HepG2 (cell line): ENCODE measurements around the gene NRG2. TPM values are rescaled to one million over a fixed set of nuclear protein-coding genes. Genes with fewer than 3 reads are reported as not detected.

ENCODE experiments used
- ATAC-seq: fragments of 200-7000 bp; cut with Tn5 transposase; 3 replicates; pipeline ENCODE4 v1.9.1; 2020; ENCODE audit warnings: mild to moderate bottlenecking, moderate library complexity
- BruUV-seq: library from RNA; stranded (reverse); fragments of 400-500 nt; replicated peaks from 2 replicates; lab custom pipeline; 2021; lab: Mats Ljungman, UMichigan
- CTCF ChIA-PET: fragments of 300-600 bp; formaldehyde crosslinking; extraction: SDS; loops from one replicate; lab custom pipeline; 2021; ENCODE audit warnings: low total read pairs, inconsistent platforms, low intra/inter-chr PET ratio; lab: Yijun Ruan, JAX
- POLR2A ChIA-PET: fragments of 350-600 bp; sonication (Branson Sonifier 250); formaldehyde crosslinking; loops from one replicate; lab custom pipeline; 2020; ENCODE audit warnings: antibody characterized with exemption, inconsistent platforms; lab: Yijun Ruan, JAX
- DNase-seq: peaks from one replicate; pipeline ENCODE4 v3.0.0-alpha.2; 2015; ENCODE audit warnings: low spot score
- FAIRE-seq: peaks from 3 replicates; lab custom pipeline; 2011; peaks lifted over from hg19 to GRCh38; lab: Jason Lieb, UNC
- H2AFZ ChIP-seq: one replicate; pipeline ENCODE4 v1.6.1; 2011; ENCODE audit warnings: low read length, inconsistent platforms
- H3K27ac ChIP-seq: fragments of 300-600 bp; 3 replicates; pipeline ENCODE4 v1.8.0; 2011; ENCODE audit warnings: mixed run types, mild to moderate bottlenecking, mixed read lengths, low read length, inconsistent platforms; ENCODE audit not compliant: insufficient read depth; ENCODE audit errors: extremely low read length
- H3K27me3 ChIP-seq, 2 experiments: fragments of 200-600 bp in 1 of 2; 2 replicates in 1 of 2; 3 replicates in 1 of 2; pipeline versions ENCODE4 v1.6.0 to v1.8.0; 2011; ENCODE audit warnings: low read length in 2 of 2, mild to moderate bottlenecking in 2 of 2, moderate library complexity in 2 of 2, inconsistent platforms in 1 of 2; ENCODE audit not compliant: insufficient read depth in 2 of 2, control insufficient read depth in 1 of 2
- H3K36me3 ChIP-seq, 2 experiments: fragments of 200-600 bp in 1 of 2; replicated peaks in 1 of 2; 2 replicates in 1 of 2; 3 replicates in 1 of 2; pipeline versions ENCODE4 v1.5.1 to v1.8.0; 2011; ENCODE audit warnings: low read length in 2 of 2, inconsistent platforms in 1 of 2; ENCODE audit not compliant: insufficient read depth in 2 of 2, control insufficient read depth in 1 of 2
- H3K4me1 ChIP-seq: 2 replicates; pipeline ENCODE4 v1.5.1; 2012; ENCODE audit warnings: low read length, inconsistent platforms; ENCODE audit not compliant: insufficient read depth
- H3K4me2 ChIP-seq: 2 replicates; pipeline ENCODE4 v1.6.0; 2011; ENCODE audit warnings: low read depth, low read length, inconsistent platforms
- H3K4me3 ChIP-seq, 3 experiments: fragments of 200-600 bp in 1 of 3; sonication (generic), shearing (Covaris generic) in 1 of 3; replicated peaks in 1 of 3; 2 replicates each; pipeline ENCODE4 v1.5.1; 2011 to 2016; ENCODE audit warnings: low read length in 3 of 3, inconsistent platforms in 2 of 3, low read depth in 2 of 3, mild to moderate bottlenecking in 2 of 3, control low read depth in 1 of 3, mixed read lengths in 1 of 3; ENCODE audit not compliant: insufficient read depth in 1 of 3
- H3K79me2 ChIP-seq: one replicate; pipeline ENCODE4 v1.6.1; 2011; ENCODE audit warnings: low read length, inconsistent platforms; ENCODE audit not compliant: insufficient read depth
- H3K9ac ChIP-seq: 2 replicates; pipeline ENCODE4 v1.6.0; 2011; ENCODE audit warnings: mild to moderate bottlenecking, low read depth, low read length, inconsistent platforms; ENCODE audit not compliant: insufficient read depth
- H3K9me3 ChIP-seq: 2 replicates; pipeline ENCODE4 v1.5.1; 2012; ENCODE audit warnings: mild to moderate bottlenecking, low read length
- H4K20me1 ChIP-seq: 2 replicates; pipeline ENCODE4 v1.6.0; 2011; ENCODE audit warnings: inconsistent platforms, mild to moderate bottlenecking, low read length, moderate library complexity; ENCODE audit not compliant: insufficient read depth
- GTF3A ChIP-seq: sonication (generic); formaldehyde crosslinking; conservative IDR thresholded peaks from 2 replicates; pipeline ENCODE4 v1.4.0; 2020; ENCODE audit warnings: mild to moderate bottlenecking, missing genetic modification reagents
- KDM6A ChIP-seq: IDR thresholded peaks from 2 replicates; pipeline ENCODE4 v1.6.1; 2016; ENCODE audit warnings: low read depth
- LRRFIP1 ChIP-seq: sonication (generic); formaldehyde crosslinking; conservative IDR thresholded peaks from 2 replicates; pipeline ENCODE4 v1.4.0; 2020; ENCODE audit warnings: missing genetic modification reagents
- MAFF ChIP-seq: IDR thresholded peaks from 2 replicates; pipeline ENCODE4 v1.6.1; 2011; ENCODE audit warnings: low read depth, low read length, improper control_type of control experiment
- MAFK ChIP-seq, 2 experiments: IDR thresholded peaks in 1 of 2; conservative IDR thresholded peaks in 1 of 2; 2 replicates each; pipeline ENCODE4 v1.6.1; 2011; ENCODE audit warnings: improper control_type of control experiment in 2 of 2, low read length in 2 of 2
- NCOR1 ChIP-seq: fragments of 200-600 bp; sonication (generic); IDR thresholded peaks from 2 replicates; pipeline ENCODE4 v1.7.0; 2017; ENCODE audit warnings: antibody characterized with exemption, low read length, borderline replicate concordance
- SOX13 ChIP-seq, 3 experiments: fragments of 450-650 bp in 1 of 3; sonication (generic) in 1 of 3; formaldehyde crosslinking in 1 of 3; IDR thresholded peaks in 2 of 3; conservative IDR thresholded peaks in 1 of 3; 2 replicates each; pipeline versions ENCODE4 v1.5.0 to v1.6.1; 2016 to 2020; ENCODE audit warnings: antibody characterized with exemption in 1 of 3, mild to moderate bottlenecking in 1 of 3, missing compliant biosample characterization in 1 of 3, missing genetic modification reagents in 1 of 3, moderate library complexity in 1 of 3
- ZHX1 ChIP-seq: sonication (generic); formaldehyde crosslinking; IDR thresholded peaks from 2 replicates; pipeline ENCODE4 v1.8.1; 2022; ENCODE audit warnings: low read depth, mild to moderate bottlenecking, missing genetic modification reagents
- ZNF121 ChIP-seq: sonication (generic); formaldehyde crosslinking; IDR thresholded peaks from 2 replicates; pipeline ENCODE4 v1.5.0; 2020; ENCODE audit warnings: mild to moderate bottlenecking, missing genetic modification reagents
- ZNF768 ChIP-seq: sonication (generic); formaldehyde crosslinking; IDR thresholded peaks from 2 replicates; pipeline ENCODE4 v1.4.0; 2020; ENCODE audit warnings: missing genetic modification reagents
- WGBS: methylation state at CpG from one replicate; pipeline ENCODE4 v1.1.6; 2017; ENCODE audit warnings: low lambda C conversion rate; 5-methylcytosine and 5-hydroxymethylcytosine counted together
- in situ Hi-C: cut with HindIII; loops from 2 replicates; pipeline ENCODE4 v1.10.0; 2017; ENCODE audit warnings: low pct_unique_long_range_greater_than_20kb; ENCODE audit not compliant: extremely low pct_ligation_motif_present
- intact Hi-C: fragments of 100-400 bp; cut with micrococcal nuclease; formaldehyde crosslinking; loops from one replicate; pipeline ENCODE4 v1.10.0; 2022; ENCODE audit not compliant: unreplicated experiment
- polyA plus RNA-seq, 8 experiments: library from polyadenylated mRNA; depleted of rRNA in 3 of 8; stranded (reverse) in 7 of 8; unstranded in 1 of 8; fragments of >200 nt; fragmentation: Illumina TruSeq in 4 of 8; extraction: Trizol in 4 of 8; gene quantifications; 2 replicates each; pipeline versions ENCODE4 v1.2.1 to v1.2.3, GENCODE V29; 2011 to 2016; ENCODE audit warnings: low read depth in 4 of 8, missing spikeins in 1 of 8, mixed read lengths in 1 of 8; ENCODE audit not compliant: insufficient read depth in 1 of 8
- total RNA-seq, 5 experiments: library from RNA; depleted of rRNA; stranded (reverse); fragments of >200 nt; fragmentation: Illumina TruSeq; extraction: Trizol; gene quantifications; 2 replicates each; pipeline ENCODE4 v1.2.3, GENCODE V29; 2016; ENCODE audit warnings: low read depth in 1 of 5

The NRG2 gene
- total and polyA plus RNA-seq, 2 of the 13 experiments (the other 11 are each of a cell fraction or from before 2014, with no cell fraction given) = not detected

GRCh38 chr5:140051950-140052349, 8.9 kb upstream of the NRG2 start:
- Histone ChIP-seq H2AFZ (no peak overlapping the region), H3K36me3 (no peaks in the 10 kb centered on the region), H3K79me2 (no peaks in the 10 kb centered on the region), H3K27ac (no peak overlapping the region), H3K4me2 (no peak overlapping the region), H3K27me3 (peaks cover 2 to 25% of the 10 kb centered on the region in 2 experiments; a peak in 3 of 5 replicates), H3K9ac (no peak overlapping the region), H4K20me1 (no peaks in the 10 kb centered on the region), H3K9me3 (no peaks in the 10 kb centered on the region), H3K4me3 (no peak overlapping the region), H3K4me1 (peaks cover 11% of the 10 kb centered on the region)
- in situ Hi-C loops (no loop called here), intact Hi-C loops (no loop called here)
- no peak for DNase-seq
- FAIRE-seq = no peak
- POLR2A ChIA-PET = no interaction called here
- TF ChIP-seq MAFK (conservative IDR thresholded peaks at IDR 0.05 in 1 of 2, IDR thresholded peaks at IDR 0.05 in 1 of 2; ENCODE audit: low read length in 2 of 2) (peak; percentile 86 to 87), GTF3A (CRISPR knock-in tag) (no peak), MAFF (peak; percentile 83)
- 4% methylated on average over 1 of the region's 1 CpG for WGBS
- CTCF ChIA-PET = no interaction called here
- no TSS peak for BruUV-seq
- ATAC-seq = no peak

GRCh38 chr5:140049713-140050112, 6.6 kb upstream of the NRG2 start:
- H3K4me2 ChIP-seq = peak overlapping the region; percentile 5; the same call in 1 of the 2 replicates
- peaks cover 2 to 20% of the 10 kb centered on the region in 2 experiments for H3K27me3 ChIP-seq
- no peaks in the 10 kb centered on the region for H3K36me3 ChIP-seq
- ChIA-PET CTCF (no interaction called here), POLR2A (no interaction called here)
- ATAC-seq (no peak; the same call in 2 of the 3 replicates), DNase-seq (no peak), FAIRE-seq (no peak)
- no peak overlapping the region for H3K4me3 ChIP-seq
- H3K79me2 ChIP-seq = no peaks in the 10 kb centered on the region
- H4K20me1 ChIP-seq = no peaks in the 10 kb centered on the region
- no peak overlapping the region for H3K9ac ChIP-seq
- BruUV-seq = no TSS peak
- peaks cover 11% of the 10 kb centered on the region for H3K4me1 ChIP-seq
- intact Hi-C loops = no loop called here
- H2AFZ ChIP-seq = no peak overlapping the region
- 21% methylated on average over 5 of the region's 5 CpGs for WGBS
- in situ Hi-C loops = no loop called here
- H3K9me3 ChIP-seq = no peaks in the 10 kb centered on the region
- H3K27ac ChIP-seq = no peak overlapping the region
- TF ChIP-seq ZNF121 (CRISPR knock-in tag) (peak; percentile 81), ZHX1 (CRISPR knock-in tag) (no peak), NCOR1 (no peak), ZNF768 (CRISPR knock-in tag) (peak; percentile 70; the same call in 1 of the 2 replicates), KDM6A (CRISPR knock-in tag) (no peak), SOX13 (IDR thresholded peaks at IDR 0.05) (no peak), SOX13 (CRISPR knock-in tag; conservative IDR thresholded peaks at IDR 0.05 in 1 of 2, IDR thresholded peaks at IDR 0.05 in 1 of 2) (peak in 1 of 2 experiments; percentile 13; a peak in 1 of 4 replicates), LRRFIP1 (CRISPR knock-in tag) (no peak)
